HuH-7.5 (cell line): Measurements from ENCODE around the gene CCDC150.
"Not testable (repeated sequence)": the region's sequence is repeated elsewhere in the genome, so short reads cannot be mapped to it uniquely, and the experiment has no call there.

Source experiments
- DNase-seq: peaks from one replicate; pipeline ENCODE4 v3.0.0; 2011; ENCODE audit warnings: low spot score

CCDC150 gene

GRCh38 chr2:196639180-196640030 is at the start of gene CCDC150:
TSS of gene CCDC150 (plus strand) at chr2:196639715. CDS start at chr2:196639767, 52 bp downstream.
- peak; percentile 74 for DNase-seq

- no peak for DNase-seq
These were observed 49.2 kb upstream of the CCDC150 start for GRCh38 chr2:196590286-196590685.

GRCh38 chr2:196591004-196591403 is 48.5 kb upstream of the CCDC150 start:
- DNase-seq: no peak

- DNase-seq: no peak
These were observed 47.9 kb upstream of the CCDC150 start for GRCh38 chr2:196591621-196592022.

- DNase-seq: peak; percentile 21
These were observed 47.1 kb upstream of the CCDC150 start for GRCh38 chr2:196592331-196592910.

GRCh38 chr2:196592911-196593881 is 46.3 kb upstream of the CCDC150 start, which contains the start of gene HECW2:
TSS of gene HECW2 (minus strand) at chr2:196593554.
- DNase-seq: peak; percentile 61

- no peak for DNase-seq
These were observed 45.4 kb upstream of the CCDC150 start for GRCh38 chr2:196594158-196594557.

GRCh38 chr2:196597531-196597930 is 42.0 kb upstream of the CCDC150 start:
- no peak for DNase-seq

GRCh38 chr2:196598412-196598811 is 41.1 kb upstream of the CCDC150 start:
- no peak for DNase-seq

- no peak for DNase-seq
These were observed 40.7 kb upstream of the CCDC150 start for GRCh38 chr2:196598846-196599245.

GRCh38 chr2:196601430-196602306 is 37.8 kb upstream of the CCDC150 start:
- peak; percentile 15 for DNase-seq

- DNase-seq: no peak
These were observed 35.3 kb upstream of the CCDC150 start for GRCh38 chr2:196604196-196604595.

- no peak for DNase-seq
These were observed 33.0 kb upstream of the CCDC150 start for GRCh38 chr2:196606516-196606915.

- no peak for DNase-seq
These were observed 32.4 kb upstream of the CCDC150 start for GRCh38 chr2:196607073-196607472.

GRCh38 chr2:196607896-196608295 is 31.6 kb upstream of the CCDC150 start:
- DNase-seq: not testable (repeated sequence)

- no peak for DNase-seq
These were observed 29.7 kb upstream of the CCDC150 start for GRCh38 chr2:196609806-196610205.

- DNase-seq: no peak
These were observed 28.7 kb upstream of the CCDC150 start for GRCh38 chr2:196610796-196611195.

- DNase-seq: no peak
These were observed 26.2 kb upstream of the CCDC150 start for GRCh38 chr2:196613302-196613701.

- DNase-seq: no peak
These were observed 22.1 kb upstream of the CCDC150 start for GRCh38 chr2:196617430-196617829.

GRCh38 chr2:196618661-196619060 is 20.9 kb upstream of the CCDC150 start:
- DNase-seq: no peak

GRCh38 chr2:196630531-196630930 is 9.0 kb upstream of the CCDC150 start:
- DNase-seq: no peak
